Measurements from ENCODE around the gene TP53TG5. TPM values are rescaled to one million over a fixed set of nuclear protein-coding genes. Genes with fewer than 3 reads are reported as not detected.

Gene TP53TG5
- total RNA-seq, 2 experiments from 2014 or later = not detected

DNA sequence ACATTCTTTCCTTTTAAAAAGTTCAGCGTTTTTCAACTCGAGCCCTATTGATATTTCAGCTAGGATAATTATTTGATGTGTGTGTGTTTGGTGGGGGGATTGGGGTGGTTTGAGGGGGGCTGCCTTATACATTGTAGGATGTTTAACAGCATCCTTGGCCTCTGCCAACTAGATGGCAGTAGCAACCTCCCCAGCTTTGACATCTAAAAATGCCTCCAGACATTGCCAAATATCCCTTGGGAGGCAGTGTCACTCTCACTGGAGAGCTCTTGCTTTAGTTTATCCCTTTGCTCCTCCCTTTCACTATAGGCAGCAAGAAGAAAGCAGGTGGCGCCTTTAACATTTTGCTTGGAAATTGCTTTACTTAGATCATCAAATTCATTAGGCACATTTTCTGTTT, 14.6 kb upstream of the TP53TG5 start:
- no peak for DNase-seq (ENCODE audit: low spot score)
- no peaks in the 10 kb centered on the region for H3K9me3 ChIP-seq (ENCODE audit: low read length)
- H3K36me3 ChIP-seq (ENCODE audit: insufficient read depth, low read length) = no peaks in the 10 kb centered on the region
- no peak for TF ChIP-seq EZH2phosphoT487 (IDR thresholded peaks at IDR 0.05; ENCODE audit: borderline replicate concordance, low read depth, low read length)
- TF ChIP-seq, protein P1, sequence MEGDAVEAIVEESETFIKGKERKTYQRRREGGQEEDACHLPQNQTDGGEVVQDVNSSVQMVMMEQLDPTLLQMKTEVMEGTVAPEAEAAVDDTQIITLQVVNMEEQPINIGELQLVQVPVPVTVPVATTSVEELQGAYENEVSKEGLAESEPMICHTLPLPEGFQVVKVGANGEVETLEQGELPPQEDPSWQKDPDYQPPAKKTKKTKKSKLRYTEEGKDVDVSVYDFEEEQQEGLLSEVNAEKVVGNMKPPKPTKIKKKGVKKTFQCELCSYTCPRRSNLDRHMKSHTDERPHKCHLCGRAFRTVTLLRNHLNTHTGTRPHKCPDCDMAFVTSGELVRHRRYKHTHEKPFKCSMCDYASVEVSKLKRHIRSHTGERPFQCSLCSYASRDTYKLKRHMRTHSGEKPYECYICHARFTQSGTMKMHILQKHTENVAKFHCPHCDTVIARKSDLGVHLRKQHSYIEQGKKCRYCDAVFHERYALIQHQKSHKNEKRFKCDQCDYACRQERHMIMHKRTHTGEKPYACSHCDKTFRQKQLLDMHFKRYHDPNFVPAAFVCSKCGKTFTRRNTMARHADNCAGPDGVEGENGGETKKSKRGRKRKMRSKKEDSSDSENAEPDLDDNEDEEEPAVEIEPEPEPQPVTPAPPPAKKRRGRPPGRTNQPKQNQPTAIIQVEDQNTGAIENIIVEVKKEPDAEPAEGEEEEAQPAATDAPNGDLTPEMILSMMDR (conservative IDR thresholded peaks at IDR 0.05; ENCODE audit: low read length) = peak; percentile 32; the same call in 1 of the 2 replicates
- no peaks in the 10 kb centered on the region for H3K79me2 ChIP-seq (ENCODE audit: insufficient read depth, low read depth, low read length)
- ChIA-PET POLR2A (interaction anchor here (0.6 kb wide), 3 partner anchors 15 to 66 kb away, joined by 4 to 7 read pairs (median 6); no protein-coding TSS in a partner anchor), CTCF (ENCODE audit: unreplicated experiment) (interaction anchor here (0.6 kb wide), 1 partner anchor 16 kb away, joined by 3 read pairs; no protein-coding TSS in a partner anchor)
- no peak overlapping the region for H3K27ac ChIP-seq (ENCODE audit: low read depth, low read length, poor library complexity, severe bottlenecking)
- H3K4me2 ChIP-seq (ENCODE audit: low read length) = no peak overlapping the region
- H3K4me1 ChIP-seq (ENCODE audit: insufficient read depth, low read length, poor library complexity, severe bottlenecking) = no peaks in the 10 kb centered on the region
- no peaks in the 10 kb centered on the region for H4K20me1 ChIP-seq (ENCODE audit: insufficient read depth, low read length)
- no peaks in the 10 kb centered on the region for H3K9me2 ChIP-seq (ENCODE audit: insufficient read depth, low read length)
- no TSS peak for BruUV-seq (replicated peaks)
- H2AFZ ChIP-seq (ENCODE audit: low read length) = no peak overlapping the region
- intact Hi-C loops (cut with micrococcal nuclease; ENCODE audit: unreplicated experiment) = no loop called here
- H3K4me3 ChIP-seq (ENCODE audit: low read depth, low read length, poor library complexity, severe bottlenecking) = no peak overlapping the region

DNA sequence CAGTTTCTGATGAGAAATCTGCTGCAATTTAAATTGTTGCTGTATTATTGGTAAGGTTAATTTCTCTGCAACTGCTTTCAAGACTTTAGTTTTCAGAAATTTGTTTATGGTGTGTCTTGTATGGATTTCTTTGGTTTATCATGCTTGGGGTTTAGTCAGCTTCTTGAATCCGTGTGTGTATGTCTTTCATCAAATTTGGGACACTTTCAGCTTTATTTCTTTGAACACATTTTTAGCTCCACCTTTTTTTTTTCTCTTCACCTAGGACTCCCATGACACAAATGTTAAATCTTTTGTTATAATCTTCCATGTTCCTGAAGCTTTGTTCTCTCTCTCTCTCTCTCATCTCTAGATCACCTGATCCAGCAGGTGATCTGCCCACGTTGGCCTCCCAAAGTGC, 13.4 kb upstream of the TP53TG5 start:
- no peaks in the 10 kb centered on the region for H4K20me1 ChIP-seq (ENCODE audit: insufficient read depth, low read length)
- CTCF ChIA-PET (ENCODE audit: unreplicated experiment) = no interaction called here
- H3K4me3 ChIP-seq (ENCODE audit: low read depth, low read length, poor library complexity, severe bottlenecking) = no peak overlapping the region
- H3K27ac ChIP-seq (ENCODE audit: low read depth, low read length, poor library complexity, severe bottlenecking) = no peak overlapping the region
- no peaks in the 10 kb centered on the region for H3K79me2 ChIP-seq (ENCODE audit: insufficient read depth, low read depth, low read length)
- H3K36me3 ChIP-seq (ENCODE audit: insufficient read depth, low read length) = no peaks in the 10 kb centered on the region
- H3K4me1 ChIP-seq (ENCODE audit: insufficient read depth, low read length, poor library complexity, severe bottlenecking) = no peaks in the 10 kb centered on the region
- TF ChIP-seq, protein P1 (conservative IDR thresholded peaks at IDR 0.05; ENCODE audit: low read length) = no peak
- TF ChIP-seq EZH2phosphoT487 (IDR thresholded peaks at IDR 0.05; ENCODE audit: borderline replicate concordance, low read depth, low read length) = no peak
- H2AFZ ChIP-seq (ENCODE audit: low read length) = no peak overlapping the region
- no peak overlapping the region for H3K4me2 ChIP-seq (ENCODE audit: low read length)
- no peaks in the 10 kb centered on the region; the same call in 1 of the 2 replicates for H3K9me3 ChIP-seq (ENCODE audit: low read length)
- intact Hi-C loops (cut with micrococcal nuclease; ENCODE audit: unreplicated experiment) = no loop called here
- DNase-seq (ENCODE audit: low spot score) = no peak
- no peaks in the 10 kb centered on the region for H3K9me2 ChIP-seq (ENCODE audit: insufficient read depth, low read length)
- no TSS peak for BruUV-seq (replicated peaks)
- POLR2A ChIA-PET = interaction anchor here (0.7 to 1.1 kb wide), 2 partner anchors 16 to 431 kb away, joined by 3 read pairs; no protein-coding TSS in a partner anchor

DNA sequence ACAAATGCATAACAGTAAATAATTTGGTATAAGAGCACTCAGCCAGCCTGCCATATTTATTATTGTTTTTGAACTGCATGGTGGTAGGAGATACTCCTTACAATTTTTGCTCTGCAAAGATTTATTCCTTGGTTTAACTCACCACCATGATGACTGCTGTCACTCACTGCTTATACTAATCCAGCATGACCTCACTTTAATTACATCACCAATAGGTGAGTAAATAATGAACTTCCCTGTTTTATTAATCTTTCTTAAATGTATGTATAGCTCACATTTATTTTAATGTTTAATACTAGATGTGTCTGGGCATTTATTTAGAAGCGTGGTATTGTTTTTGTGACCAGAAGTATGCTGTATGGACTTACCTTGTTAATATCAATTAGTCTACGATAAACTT, 12.8 kb upstream of the TP53TG5 start:
- H3K9me2 ChIP-seq (ENCODE audit: insufficient read depth, low read length) = no peaks in the 10 kb centered on the region
- H3K4me1 ChIP-seq (ENCODE audit: insufficient read depth, low read length, poor library complexity, severe bottlenecking) = no peaks in the 10 kb centered on the region
- no peak overlapping the region for H3K4me2 ChIP-seq (ENCODE audit: low read length)
- H3K4me3 ChIP-seq (ENCODE audit: low read depth, low read length, poor library complexity, severe bottlenecking) = no peak overlapping the region
- CTCF ChIA-PET (ENCODE audit: unreplicated experiment) = no interaction called here
- no peak for DNase-seq (ENCODE audit: low spot score)
- intact Hi-C loops (cut with micrococcal nuclease; ENCODE audit: unreplicated experiment) = no loop called here
- no peaks in the 10 kb centered on the region; the same call in 1 of the 2 replicates for H3K9me3 ChIP-seq (ENCODE audit: low read length)
- no peaks in the 10 kb centered on the region for H3K36me3 ChIP-seq (ENCODE audit: insufficient read depth, low read length)
- POLR2A ChIA-PET = interaction anchor here (0.7 to 1.1 kb wide), 2 partner anchors 15 to 430 kb away, joined by 3 read pairs; no protein-coding TSS in a partner anchor
- H3K79me2 ChIP-seq (ENCODE audit: insufficient read depth, low read depth, low read length) = no peaks in the 10 kb centered on the region
- no peak overlapping the region for H3K27ac ChIP-seq (ENCODE audit: low read depth, low read length, poor library complexity, severe bottlenecking)
- TF ChIP-seq, protein P1 (conservative IDR thresholded peaks at IDR 0.05; ENCODE audit: low read length) = no peak
- TF ChIP-seq EZH2phosphoT487 (IDR thresholded peaks at IDR 0.05; ENCODE audit: borderline replicate concordance, low read depth, low read length) = no peak
- BruUV-seq (replicated peaks) = no TSS peak
- H4K20me1 ChIP-seq (ENCODE audit: insufficient read depth, low read length) = no peaks in the 10 kb centered on the region
- H2AFZ ChIP-seq (ENCODE audit: low read length) = no peak overlapping the region
